Spleen (tissue), 11 donors: ENCODE measurements around the gene ELF5. TPM values are rescaled to one million over a fixed set of nuclear protein-coding genes. Genes with fewer than 3 reads are reported as not detected.

Source experiments
- DNase-seq: peaks from one replicate; pipeline ENCODE4 v3.0.0-alpha.2; 2020
- H3K27ac ChIP-seq, 8 donors: fragments of 200-600 bp; sonication (generic) in 7 of 8; 1 replicate in 4 of 8; 2 replicates in 4 of 8; pipeline versions ENCODE4 v1.5.0 to v1.8.0; 2016 to 2021; ENCODE audit warnings: inconsistent platforms in 4 of 8, mild to moderate bottlenecking in 4 of 8, moderate library complexity in 1 of 8
- H3K27me3 ChIP-seq, 7 donors: fragments of 200-600 bp; sonication (generic) in 6 of 7; replicated peaks in 1 of 7; 1 replicate in 4 of 7; 2 replicates in 3 of 7; pipeline versions ENCODE4 v1.5.0 to v1.8.0; 2016 to 2021; ENCODE audit warnings: inconsistent platforms in 3 of 7, mild to moderate bottlenecking in 1 of 7
- H3K36me3 ChIP-seq, 6 donors: fragments of 200-600 bp; sonication (generic) in 5 of 6; 1 replicate in 4 of 6; 2 replicates in 2 of 6; pipeline versions ENCODE4 v1.5.0 to v1.8.0; 2016 to 2021; ENCODE audit warnings: inconsistent platforms in 2 of 6
- H3K4me1 ChIP-seq, 6 donors: fragments of 200-600 bp; sonication (generic) in 5 of 6; 1 replicate in 3 of 6; 2 replicates in 3 of 6; pipeline versions ENCODE4 v1.5.0 to v1.8.0; 2016 to 2021; ENCODE audit warnings: inconsistent platforms in 3 of 6
- H3K4me3 ChIP-seq, 8 donors: fragments of 200-600 bp; sonication (generic) in 7 of 8; 1 replicate in 4 of 8; 2 replicates in 4 of 8; pipeline versions ENCODE4 v1.5.0 to v1.8.0; 2016 to 2021; ENCODE audit warnings: inconsistent platforms in 4 of 8, mild to moderate bottlenecking in 4 of 8, moderate library complexity in 2 of 8
- H3K9me3 ChIP-seq, 8 donors: fragments of 200-600 bp; sonication (generic) in 7 of 8; 1 replicate in 4 of 8; 2 replicates in 4 of 8; pipeline versions ENCODE4 v1.5.0 to v1.8.0; 2016 to 2021; ENCODE audit warnings: inconsistent platforms in 4 of 8
- POLR2A ChIP-seq, 3 donors: fragments of 450-650 bp; IDR thresholded peaks; one replicate each; pipeline ENCODE4 v1.5.1; 2017; ENCODE audit warnings: antibody characterized with exemption in 3 of 3, mild to moderate bottlenecking in 1 of 3
- POLR2AphosphoS5 ChIP-seq, 3 donors: sonication (generic); formaldehyde crosslinking; IDR thresholded peaks; one replicate each; pipeline ENCODE4 v1.5.1; 2017; ENCODE audit warnings: antibody characterized with exemption in 3 of 3
- WGBS, 5 donors: extraction: QIAGEN DNeasy Blood & Tissue Kit in 3 of 5; methylation state at CpG; one replicate each; pipeline versions ENCODE4 v1.1.5 to v1.1.7; 2013 to 2018; 5-methylcytosine and 5-hydroxymethylcytosine counted together
- intact Hi-C: fragments of 100-400 bp; cut with DNase I; formaldehyde crosslinking; loops from one replicate; pipeline ENCODE4 v1.15.0; 2023; ENCODE audit warnings: low total_unique reads
- polyA plus RNA-seq, 3 donors: library from polyadenylated mRNA; stranded (reverse); fragments of 200-250 nt; gene quantifications; one replicate each; pipeline ENCODE4 v1.2.1, GENCODE V29; 2013
- total RNA-seq, 7 donors: library from RNA; depleted of rRNA in 3 of 7; stranded (reverse); fragments of >200 nt in 3 of 7; fragmentation: NEBNext Ultra II Directional in 4 of 7; extraction: Animal tissue kit (Norgen Biotek cat#: 25700) in 4 of 7; gene quantifications; one replicate each; pipeline versions ENCODE4 v1.1.0 to v1.2.1, GENCODE V29; 2016 to 2021
- TF ChIP-seq, protein P1 (sequence below), 11 experiments: fragments of 200-600 bp in 7 of 11; fragments of 450-650 bp in 4 of 11; sonication (generic) in 4 of 11; IDR thresholded peaks in 8 of 11; conservative IDR thresholded peaks in 3 of 11; 1 replicate in 7 of 11; 2 replicates in 4 of 11; pipeline versions ENCODE4 v1.4.0 to v1.8.0; 2016 to 2021; ENCODE audit warnings: antibody characterized with exemption in 11 of 11, inconsistent platforms in 4 of 11, mild to moderate bottlenecking in 1 of 11
- donor health status: healthy with polysubstance abuse.
- donor health status: DM: no; HTN: no; CAD: no; lungs with moderate emphysema.
- donor health status: DM: no; HTN: no; CAD: no.
- donor health status: Bipolar disorder and iron deficiency.
- donor health status: healthy.
- donor health status: DM: no; HTN: no; CAD: no.
- donor health status: DM: yes; HTN: yes; CAD: no.

Gene ELF5
- total and polyA plus RNA-seq, 10 donors, result 0.08 to 8.8 (median 0.79) TPM

DNA sequence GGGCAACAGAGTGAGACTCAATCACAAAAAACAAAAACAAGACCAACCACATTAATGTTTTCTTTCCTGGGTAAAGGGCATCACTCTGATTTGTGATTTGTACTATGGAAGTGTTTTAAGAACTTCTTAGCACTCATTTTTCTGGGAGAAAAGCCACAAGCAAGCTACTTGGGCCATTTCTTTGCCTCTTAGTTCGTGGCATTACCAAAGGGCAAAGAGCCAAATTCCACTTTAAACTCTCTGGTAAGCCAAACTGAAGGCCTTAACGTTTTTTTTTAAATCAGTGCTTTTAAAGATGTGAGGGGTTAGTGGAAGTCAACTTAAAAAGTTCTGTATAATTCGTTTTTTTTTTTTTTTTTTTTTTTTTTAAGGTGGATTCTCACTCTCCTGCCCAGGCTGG lies 37.9 kb downstream of the ELF5 start:
- Histone ChIP-seq H3K9me3 (no peaks in the 10 kb centered on the region), H3K27ac (no peak overlapping the region), H3K27me3 (no peaks in the 10 kb centered on the region), H3K4me3 (no peak overlapping the region), H3K4me1 (no peaks in the 10 kb centered on the region), H3K36me3 (peaks cover 2 to 45% (median 34%) of the 10 kb centered on the region in 6 donors)
- no peak for DNase-seq
- 37 to 60% (median 46%) methylated on average over 3 of the region's 3 CpGs for WGBS, 5 donors
- intact Hi-C loops, result no loop called here
- TF ChIP-seq, protein P1, sequence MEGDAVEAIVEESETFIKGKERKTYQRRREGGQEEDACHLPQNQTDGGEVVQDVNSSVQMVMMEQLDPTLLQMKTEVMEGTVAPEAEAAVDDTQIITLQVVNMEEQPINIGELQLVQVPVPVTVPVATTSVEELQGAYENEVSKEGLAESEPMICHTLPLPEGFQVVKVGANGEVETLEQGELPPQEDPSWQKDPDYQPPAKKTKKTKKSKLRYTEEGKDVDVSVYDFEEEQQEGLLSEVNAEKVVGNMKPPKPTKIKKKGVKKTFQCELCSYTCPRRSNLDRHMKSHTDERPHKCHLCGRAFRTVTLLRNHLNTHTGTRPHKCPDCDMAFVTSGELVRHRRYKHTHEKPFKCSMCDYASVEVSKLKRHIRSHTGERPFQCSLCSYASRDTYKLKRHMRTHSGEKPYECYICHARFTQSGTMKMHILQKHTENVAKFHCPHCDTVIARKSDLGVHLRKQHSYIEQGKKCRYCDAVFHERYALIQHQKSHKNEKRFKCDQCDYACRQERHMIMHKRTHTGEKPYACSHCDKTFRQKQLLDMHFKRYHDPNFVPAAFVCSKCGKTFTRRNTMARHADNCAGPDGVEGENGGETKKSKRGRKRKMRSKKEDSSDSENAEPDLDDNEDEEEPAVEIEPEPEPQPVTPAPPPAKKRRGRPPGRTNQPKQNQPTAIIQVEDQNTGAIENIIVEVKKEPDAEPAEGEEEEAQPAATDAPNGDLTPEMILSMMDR (IDR thresholded peaks at IDR 0.05 in 8 of 11, conservative IDR thresholded peaks at IDR 0.05 in 3 of 11), result no peak
- TF ChIP-seq POLR2AphosphoS5 (IDR thresholded peaks at IDR 0.05) (no peak), POLR2A (IDR thresholded peaks at IDR 0.05) (no peak)

DNA sequence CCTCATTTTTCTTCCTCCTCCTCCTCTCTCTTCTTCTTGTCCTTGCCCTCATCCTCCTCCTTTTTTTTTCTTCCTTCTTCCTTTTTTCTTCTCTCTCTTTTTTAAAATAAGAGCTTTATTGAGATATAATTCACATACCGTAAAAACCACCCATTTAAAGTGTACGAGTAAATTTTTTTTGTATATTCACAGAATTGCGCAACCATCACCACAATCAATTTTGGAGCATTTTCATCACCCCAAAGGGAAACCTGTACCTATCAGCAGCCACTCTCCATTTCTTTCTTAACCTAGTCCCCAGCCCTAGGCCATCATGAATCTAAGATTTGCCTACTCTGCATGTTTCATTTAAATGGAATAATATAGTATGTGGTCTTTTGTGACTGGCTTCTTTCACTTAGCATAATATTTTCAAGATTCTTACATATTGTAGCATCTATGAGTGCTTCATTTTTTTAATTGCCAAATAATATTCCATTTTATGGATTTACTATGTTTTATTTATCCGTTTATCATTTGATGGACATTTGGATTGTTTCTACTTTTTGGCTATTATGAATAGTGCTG lies 39.9 kb downstream of the ELF5 start:
- no peak for DNase-seq
- H3K27ac ChIP-seq, result no peak overlapping the region
- no peaks in the 10 kb centered on the region for H3K27me3 ChIP-seq
- no peaks in the 10 kb centered on the region for H3K4me1 ChIP-seq
- TF ChIP-seq, protein P1 (IDR thresholded peaks at IDR 0.05 in 8 of 11, conservative IDR thresholded peaks at IDR 0.05 in 3 of 11), result no peak
- TF ChIP-seq POLR2A (IDR thresholded peaks at IDR 0.05) (no peak), POLR2AphosphoS5 (IDR thresholded peaks at IDR 0.05) (no peak)
- 85 to 94% (median 92%) methylated on average over 4 of the region's 4 CpGs for WGBS, 5 donors
- intact Hi-C loops, result no loop called here
- no peak overlapping the region for H3K4me3 ChIP-seq
- no peaks in the 10 kb centered on the region for H3K9me3 ChIP-seq
- H3K36me3 ChIP-seq, result peaks cover 2 to 65% (median 53%) of the 10 kb centered on the region in 6 donors

DNA sequence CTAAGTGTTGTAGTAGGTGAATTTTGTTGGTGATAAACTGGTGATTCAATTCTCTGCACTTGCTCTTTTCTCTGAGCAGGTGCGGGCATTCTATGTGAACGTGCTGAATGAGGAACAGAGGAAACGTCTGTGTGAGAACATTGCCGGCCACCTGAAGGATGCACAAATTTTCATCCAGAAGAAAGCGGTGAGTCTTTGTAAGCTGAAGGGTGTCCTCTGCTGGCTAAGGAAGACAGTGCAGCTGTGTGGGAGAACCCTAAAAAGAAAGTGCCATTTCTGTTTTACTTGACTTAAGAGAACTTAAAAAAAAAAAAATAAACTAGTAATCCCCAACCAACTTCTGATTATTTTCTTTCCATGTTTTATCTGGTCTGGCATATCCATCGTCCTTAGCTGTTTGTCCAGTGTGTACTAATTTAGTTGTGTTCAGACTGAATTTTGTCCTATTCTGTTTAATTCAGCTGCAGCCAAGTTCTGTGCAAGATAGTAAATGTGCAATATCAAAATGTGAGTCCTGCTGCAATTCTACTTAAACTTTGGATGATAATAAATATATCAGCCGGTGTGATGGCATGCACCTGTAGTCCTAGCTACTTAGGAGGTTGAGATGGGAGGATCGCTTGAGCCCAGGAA lies 45.3 kb downstream of the ELF5 start:
- no peak for DNase-seq
- Histone ChIP-seq H3K27me3 (no peaks in the 10 kb centered on the region), H3K9me3 (peaks cover 0 to 25% (median 23%) of the 10 kb centered on the region in 8 donors), H3K4me3 (no peak overlapping the region), H3K27ac (no peak overlapping the region), H3K36me3 (peaks cover 2 to 100% (median 92%) of the 10 kb centered on the region in 6 donors), H3K4me1 (peaks cover 0 to 11% (median 0%) of the 10 kb centered on the region in 6 donors)
- TF ChIP-seq POLR2A (IDR thresholded peaks at IDR 0.05), result no peak
- TF ChIP-seq, protein P1 (IDR thresholded peaks at IDR 0.05 in 8 of 11, conservative IDR thresholded peaks at IDR 0.05 in 3 of 11), result peak in 10 of 11 experiments; percentile 26 to 70 (median 48)
- intact Hi-C loops, result no loop called here
- 57 to 79% (median 69%) methylated on average over 8 of the region's 8 CpGs for WGBS, 5 donors

DNA sequence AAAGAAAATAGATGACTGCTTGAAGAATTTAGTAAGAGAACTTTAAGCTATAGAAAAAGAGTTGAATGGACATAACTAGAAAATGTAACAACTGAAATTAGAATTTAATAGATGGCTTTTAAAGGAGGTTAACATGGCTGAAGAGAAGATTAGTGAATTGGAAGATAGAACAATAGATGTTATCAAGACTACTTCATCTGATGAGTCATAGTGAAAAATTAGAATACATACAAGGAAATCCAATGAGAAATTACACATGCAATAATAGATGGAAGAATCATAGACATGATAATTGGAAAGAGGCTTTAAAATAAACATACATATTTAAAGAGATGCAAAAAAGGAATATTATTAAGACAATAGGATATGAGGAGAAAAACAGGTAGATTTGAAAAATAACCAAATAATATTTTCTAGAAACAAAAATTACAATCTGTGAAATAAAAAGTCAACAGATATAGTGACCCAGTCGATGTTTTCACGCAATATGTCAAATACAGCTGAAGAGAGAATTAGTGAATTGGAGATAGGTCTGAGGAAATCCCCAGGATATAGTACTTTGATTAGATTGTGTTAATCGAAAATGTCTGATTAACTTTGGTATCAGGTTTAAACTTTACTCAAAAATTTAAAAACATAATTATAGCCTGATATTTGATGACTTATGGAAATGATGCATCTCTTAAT lies 46.6 kb downstream of the ELF5 start:
- Histone ChIP-seq H3K9me3 (peaks cover 0 to 25% (median 23%) of the 10 kb centered on the region in 8 donors), H3K27ac (no peak overlapping the region), H3K4me3 (no peak overlapping the region), H3K27me3 (no peaks in the 10 kb centered on the region), H3K36me3 (peaks cover 5 to 100% (median 91%) of the 10 kb centered on the region in 6 donors), H3K4me1 (peaks cover 0 to 11% (median 0%) of the 10 kb centered on the region in 6 donors)
- DNase-seq, result no peak
- intact Hi-C loops, result no loop called here
- WGBS, 5 donors, result 65 to 98% (median 84%) methylated on average over 3 of the region's 3 CpGs
- TF ChIP-seq POLR2A (IDR thresholded peaks at IDR 0.05), result no peak
- TF ChIP-seq, protein P1 (IDR thresholded peaks at IDR 0.05 in 8 of 11, conservative IDR thresholded peaks at IDR 0.05 in 3 of 11), result no peak
- TF ChIP-seq POLR2AphosphoS5 (IDR thresholded peaks at IDR 0.05), result no peak
